ACC112 (cell line): ENCODE results near the gene UGT1A4.

Experiments used
- H2AFZ ChIP-seq: fragments of 200-600 bp; sonication (generic); one replicate; pipeline ENCODE4 v1.6.0; 2017; ENCODE audit warnings: antibody characterized with exemption, low read length; ENCODE audit not compliant: unreplicated experiment
- H3K27ac ChIP-seq: fragments of 200-600 bp; sonication (generic); 2 replicates; pipeline ENCODE4 v1.5.1; 2014; ENCODE audit warnings: low read depth, mild to moderate bottlenecking, antibody characterized with exemption, low read length, moderate library complexity
- H3K27me3 ChIP-seq: fragments of 200-600 bp; sonication (generic); 2 replicates; pipeline ENCODE4 v1.6.1; 2014; ENCODE audit warnings: mild to moderate bottlenecking, antibody characterized with exemption, low read length, moderate library complexity, mixed read lengths; ENCODE audit not compliant: insufficient read depth
- H3K36me3 ChIP-seq: fragments of 200-600 bp; sonication (generic); 2 replicates; pipeline ENCODE4 v1.6.1; 2016; ENCODE audit warnings: mild to moderate bottlenecking, antibody characterized with exemption, low read length, moderate library complexity, mixed read lengths; ENCODE audit not compliant: insufficient read depth
- H3K4me1 ChIP-seq: fragments of 200-600 bp; sonication (generic); one replicate; pipeline ENCODE4 v1.6.1; 2016; ENCODE audit warnings: low read length, mixed read lengths; ENCODE audit not compliant: insufficient read depth, unreplicated experiment, control insufficient read depth
- H3K4me3 ChIP-seq: fragments of 200-600 bp; sonication (generic); 2 replicates; pipeline ENCODE4 v1.5.1; 2014; ENCODE audit warnings: mild to moderate bottlenecking, low read depth, low read length
- H3K79me2 ChIP-seq: fragments of 200-600 bp; sonication (generic); one replicate; pipeline ENCODE4 v1.6.0; 2016; ENCODE audit warnings: low read length; ENCODE audit not compliant: control insufficient read depth, unreplicated experiment, insufficient read depth

Gene UGT1A4

GRCh38 chr2:233813236-233814055 lies 94.9 kb downstream of the UGT1A4 start:
- peaks cover 4% of the 10 kb centered on the region for H3K4me1 ChIP-seq
- H3K36me3 ChIP-seq, result no peaks in the 10 kb centered on the region
- no peak overlapping the region for H3K27ac ChIP-seq
- no peak overlapping the region for H3K4me3 ChIP-seq
- no peaks in the 10 kb centered on the region for H3K79me2 ChIP-seq
- H2AFZ ChIP-seq, result no peak overlapping the region
- H3K27me3 ChIP-seq, result peaks cover 41% of the 10 kb centered on the region

- peaks cover 33% of the 10 kb centered on the region for H3K27me3 ChIP-seq
- no peak overlapping the region for H3K27ac ChIP-seq
- no peaks in the 10 kb centered on the region for H3K79me2 ChIP-seq
- H3K4me3 ChIP-seq, result no peak overlapping the region
- no peaks in the 10 kb centered on the region for H3K36me3 ChIP-seq
- H2AFZ ChIP-seq, result no peak overlapping the region
- H3K4me1 ChIP-seq, result peaks cover 4% of the 10 kb centered on the region
These were observed 95.7 kb downstream of the UGT1A4 start for GRCh38 chr2:233814056-233814835.

GRCh38 chr2:233815861-233816260 lies 97.3 kb downstream of the UGT1A4 start:
- Histone ChIP-seq H3K27me3 (peaks cover 18% of the 10 kb centered on the region), H3K27ac (no peak overlapping the region), H3K4me1 (peaks cover 4% of the 10 kb centered on the region), H3K4me3 (no peak overlapping the region), H3K79me2 (no peaks in the 10 kb centered on the region), H2AFZ (no peak overlapping the region), H3K36me3 (no peaks in the 10 kb centered on the region)

- Histone ChIP-seq H3K36me3 (no peaks in the 10 kb centered on the region), H2AFZ (no peak overlapping the region), H3K4me1 (peaks cover 4% of the 10 kb centered on the region), H3K27ac (no peak overlapping the region), H3K4me3 (no peak overlapping the region), H3K27me3 (peaks cover 14% of the 10 kb centered on the region; the same call in 1 of the 2 replicates), H3K79me2 (no peaks in the 10 kb centered on the region)
These were observed 97.8 kb downstream of the UGT1A4 start for GRCh38 chr2:233816334-233816733.

- H3K79me2 ChIP-seq, result no peaks in the 10 kb centered on the region
- H3K27ac ChIP-seq, result no peak overlapping the region
- H3K36me3 ChIP-seq, result no peaks in the 10 kb centered on the region
- no peak overlapping the region for H2AFZ ChIP-seq
- H3K4me1 ChIP-seq, result peaks cover 4% of the 10 kb centered on the region
- H3K4me3 ChIP-seq, result no peak overlapping the region
- H3K27me3 ChIP-seq, result peaks cover 11% of the 10 kb centered on the region; the same call in 1 of the 2 replicates
These were observed 98.2 kb downstream of the UGT1A4 start for GRCh38 chr2:233816771-233817170.

GRCh38 chr2:233817361-233817911 lies 98.9 kb downstream of the UGT1A4 start:
- Histone ChIP-seq H3K4me1 (peaks cover 4% of the 10 kb centered on the region), H3K27ac (no peak overlapping the region), H3K4me3 (no peak overlapping the region), H2AFZ (no peak overlapping the region), H3K79me2 (no peaks in the 10 kb centered on the region), H3K36me3 (no peaks in the 10 kb centered on the region), H3K27me3 (peaks cover 9% of the 10 kb centered on the region; the same call in 1 of the 2 replicates)

GRCh38 chr2:233817995-233818638 lies 99.6 kb downstream of the UGT1A4 start:
- no peak overlapping the region for H2AFZ ChIP-seq
- no peak overlapping the region for H3K4me3 ChIP-seq
- no peaks in the 10 kb centered on the region for H3K36me3 ChIP-seq
- peaks cover 2% of the 10 kb centered on the region; the same call in 1 of the 2 replicates for H3K27me3 ChIP-seq
- H3K79me2 ChIP-seq, result no peaks in the 10 kb centered on the region
- peaks cover 4% of the 10 kb centered on the region for H3K4me1 ChIP-seq
- no peak overlapping the region for H3K27ac ChIP-seq

- Histone ChIP-seq H3K27ac (no peak overlapping the region), H3K4me3 (no peak overlapping the region), H3K79me2 (no peaks in the 10 kb centered on the region), H3K27me3 (no peaks in the 10 kb centered on the region; the same call in 1 of the 2 replicates), H3K4me1 (peaks cover 4% of the 10 kb centered on the region), H3K36me3 (no peaks in the 10 kb centered on the region), H2AFZ (no peak overlapping the region)
These were observed 100.4 kb downstream of the UGT1A4 start for GRCh38 chr2:233818639-233819621.

GRCh38 chr2:233819884-233820773 lies 101.6 kb downstream of the UGT1A4 start:
- H3K4me1 ChIP-seq, result peaks cover 4% of the 10 kb centered on the region
- H3K27ac ChIP-seq, result no peak overlapping the region
- H3K4me3 ChIP-seq, result no peak overlapping the region
- H3K36me3 ChIP-seq, result no peaks in the 10 kb centered on the region
- no peaks in the 10 kb centered on the region for H3K79me2 ChIP-seq
- H3K27me3 ChIP-seq, result no peaks in the 10 kb centered on the region; the same call in 1 of the 2 replicates
- H2AFZ ChIP-seq, result no peak overlapping the region
